ENCODE data around the gene NBEAL1.

- TF ChIP-seq, protein P1, sequence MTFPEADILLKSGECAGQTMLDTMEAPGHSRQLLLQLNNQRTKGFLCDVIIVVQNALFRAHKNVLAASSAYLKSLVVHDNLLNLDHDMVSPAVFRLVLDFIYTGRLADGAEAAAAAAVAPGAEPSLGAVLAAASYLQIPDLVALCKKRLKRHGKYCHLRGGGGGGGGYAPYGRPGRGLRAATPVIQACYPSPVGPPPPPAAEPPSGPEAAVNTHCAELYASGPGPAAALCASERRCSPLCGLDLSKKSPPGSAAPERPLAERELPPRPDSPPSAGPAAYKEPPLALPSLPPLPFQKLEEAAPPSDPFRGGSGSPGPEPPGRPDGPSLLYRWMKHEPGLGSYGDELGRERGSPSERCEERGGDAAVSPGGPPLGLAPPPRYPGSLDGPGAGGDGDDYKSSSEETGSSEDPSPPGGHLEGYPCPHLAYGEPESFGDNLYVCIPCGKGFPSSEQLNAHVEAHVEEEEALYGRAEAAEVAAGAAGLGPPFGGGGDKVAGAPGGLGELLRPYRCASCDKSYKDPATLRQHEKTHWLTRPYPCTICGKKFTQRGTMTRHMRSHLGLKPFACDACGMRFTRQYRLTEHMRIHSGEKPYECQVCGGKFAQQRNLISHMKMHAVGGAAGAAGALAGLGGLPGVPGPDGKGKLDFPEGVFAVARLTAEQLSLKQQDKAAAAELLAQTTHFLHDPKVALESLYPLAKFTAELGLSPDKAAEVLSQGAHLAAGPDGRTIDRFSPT (tag by site-specific recombination; IDR thresholded peaks at IDR 0.05), result no peak
- TF ChIP-seq ZBTB20 (tag by site-specific recombination; IDR thresholded peaks at IDR 0.05), result no peak
- TF ChIP-seq PRDM1 (tag by site-specific recombination; IDR thresholded peaks at IDR 0.05), result no peak
- TF ChIP-seq ZNF223 (tag by site-specific recombination; IDR thresholded peaks at IDR 0.05), result no peak
- TF ChIP-seq, protein P2, sequence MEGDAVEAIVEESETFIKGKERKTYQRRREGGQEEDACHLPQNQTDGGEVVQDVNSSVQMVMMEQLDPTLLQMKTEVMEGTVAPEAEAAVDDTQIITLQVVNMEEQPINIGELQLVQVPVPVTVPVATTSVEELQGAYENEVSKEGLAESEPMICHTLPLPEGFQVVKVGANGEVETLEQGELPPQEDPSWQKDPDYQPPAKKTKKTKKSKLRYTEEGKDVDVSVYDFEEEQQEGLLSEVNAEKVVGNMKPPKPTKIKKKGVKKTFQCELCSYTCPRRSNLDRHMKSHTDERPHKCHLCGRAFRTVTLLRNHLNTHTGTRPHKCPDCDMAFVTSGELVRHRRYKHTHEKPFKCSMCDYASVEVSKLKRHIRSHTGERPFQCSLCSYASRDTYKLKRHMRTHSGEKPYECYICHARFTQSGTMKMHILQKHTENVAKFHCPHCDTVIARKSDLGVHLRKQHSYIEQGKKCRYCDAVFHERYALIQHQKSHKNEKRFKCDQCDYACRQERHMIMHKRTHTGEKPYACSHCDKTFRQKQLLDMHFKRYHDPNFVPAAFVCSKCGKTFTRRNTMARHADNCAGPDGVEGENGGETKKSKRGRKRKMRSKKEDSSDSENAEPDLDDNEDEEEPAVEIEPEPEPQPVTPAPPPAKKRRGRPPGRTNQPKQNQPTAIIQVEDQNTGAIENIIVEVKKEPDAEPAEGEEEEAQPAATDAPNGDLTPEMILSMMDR (tag by site-specific recombination; IDR thresholded peaks at IDR 0.05), result no peak
- TF ChIP-seq, protein P3, sequence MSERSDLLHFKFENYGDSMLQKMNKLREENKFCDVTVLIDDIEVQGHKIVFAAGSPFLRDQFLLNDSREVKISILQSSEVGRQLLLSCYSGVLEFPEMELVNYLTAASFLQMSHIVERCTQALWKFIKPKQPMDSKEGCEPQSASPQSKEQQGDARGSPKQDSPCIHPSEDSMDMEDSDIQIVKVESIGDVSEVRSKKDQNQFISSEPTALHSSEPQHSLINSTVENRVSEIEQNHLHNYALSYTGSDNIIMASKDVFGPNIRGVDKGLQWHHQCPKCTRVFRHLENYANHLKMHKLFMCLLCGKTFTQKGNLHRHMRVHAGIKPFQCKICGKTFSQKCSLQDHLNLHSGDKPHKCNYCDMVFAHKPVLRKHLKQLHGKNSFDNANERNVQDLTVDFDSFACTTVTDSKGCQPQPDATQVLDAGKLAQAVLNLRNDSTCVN (tag by site-specific recombination; optimal IDR thresholded peaks at IDR 0.05), result no peak
- no peak for TF ChIP-seq ZNF747 (tag by site-specific recombination; IDR thresholded peaks at IDR 0.05)
- no peak for TF ChIP-seq SP7 (tag by site-specific recombination; IDR thresholded peaks at IDR 0.05)
- TF ChIP-seq ZNF510 (tag by site-specific recombination; IDR thresholded peaks at IDR 0.05; ENCODE audit: insufficient replicate concordance), result no peak
- TF ChIP-seq ZNF785 (tag by site-specific recombination; IDR thresholded peaks at IDR 0.05), result no peak
- TF ChIP-seq ZNF768 (tag by site-specific recombination; IDR thresholded peaks at IDR 0.05), result no peak
Measured at GRCh38 chr2:203070701-203071100, 56.0 kb downstream of the NBEAL1 start.
